HCT116 (cell line): ENCODE results near the gene IL31RA. TPM values are rescaled to one million over a fixed set of nuclear protein-coding genes. Genes with fewer than 3 reads are reported as not detected.

Experiments used
- ATAC-seq: fragments of 200-7000 bp; cut with Tn5 transposase; 2 replicates; pipeline ENCODE4 v1.9.1; 2020; ENCODE audit warnings: mild to moderate bottlenecking, moderate library complexity
- BruUV-seq: library from RNA; stranded (reverse); fragments of 400-500 nt; replicated peaks from 2 replicates; lab custom pipeline; 2021; lab: Mats Ljungman, UMichigan
- CTCF ChIA-PET: fragments of 300-600 bp; sonication (Branson Sonifier 250); formaldehyde crosslinking; loops from one replicate; lab custom pipeline; 2021; ENCODE audit warnings: antibody characterized with exemption; lab: Charles Lee
- POLR2A ChIA-PET: fragments of 300-600, 350-600 bp; sonication (Branson Sonifier 250); formaldehyde crosslinking; loops from one replicate; lab custom pipeline; 2021; ENCODE audit warnings: antibody characterized with exemption; lab: Charles Lee
- RAD21 ChIA-PET, 2 experiments: fragments of 300-600 bp; sonication (Branson Sonifier 250); formaldehyde crosslinking; loops; one replicate each; lab custom pipeline; 2023; ENCODE audit warnings: low total read pairs in 2 of 2; ENCODE audit not compliant: uncharacterized antibody in 2 of 2, unreplicated experiment in 2 of 2, low non-redundant PET in 1 of 2; lab: Charles Lee
- DNase-seq: peaks from one replicate; pipeline ENCODE4 v3.0.0-alpha.2; 2010; ENCODE audit warnings: low read depth, low spot score
- H2AFZ ChIP-seq: fragments of 200-600 bp; shearing (Covaris generic), sonication (generic); 2 replicates; pipeline ENCODE4 v1.6.1; 2017; ENCODE audit warnings: low read depth, mixed run types, mixed read lengths, antibody characterized with exemption, low read length; ENCODE audit not compliant: poor library complexity, severe bottlenecking
- H3K27ac ChIP-seq: 2 replicates; pipeline ENCODE4 v1.5.1; 2012; ENCODE audit warnings: low read depth, low read length
- H3K27me3 ChIP-seq: fragments of 200-600 bp; sonication (generic); 2 replicates; pipeline ENCODE4 v1.6.1; 2016; ENCODE audit warnings: mixed run types, low read length, mixed read lengths; ENCODE audit not compliant: insufficient read depth
- H3K36me3 ChIP-seq, 2 experiments: fragments of 200-500 bp in 1 of 2; fragments of 200-600 bp in 1 of 2; sonication (Bioruptor generic) in 1 of 2; sonication (generic) in 1 of 2; 2 replicates each; pipeline versions ENCODE4 v1.5.1 to v1.6.1; 2014 to 2016; ENCODE audit warnings: low read length in 2 of 2, inconsistent platforms in 1 of 2, mixed read lengths in 1 of 2, mixed run types in 1 of 2; ENCODE audit not compliant: insufficient read depth in 2 of 2, control insufficient read depth in 1 of 2
- H3K4me1 ChIP-seq, 2 experiments: fragments of 200-600 bp in 1 of 2; sonication (generic) in 1 of 2; 2 replicates each; pipeline versions ENCODE4 v1.5.1 to v1.6.1; 2012 to 2017; ENCODE audit warnings: low read length in 2 of 2, inconsistent platforms in 1 of 2, mild to moderate bottlenecking in 1 of 2, mixed read lengths in 1 of 2, mixed run types in 1 of 2, moderate library complexity in 1 of 2; ENCODE audit not compliant: insufficient read depth in 2 of 2, control insufficient read depth in 1 of 2
- H3K4me2 ChIP-seq: fragments of 200-600 bp; sonication (generic); 2 replicates; pipeline ENCODE4 v1.6.1; 2017; ENCODE audit warnings: mixed run types, low read length, mixed read lengths
- H3K4me3 ChIP-seq, 2 experiments: fragments of 200-600 bp in 1 of 2; sonication (generic) in 1 of 2; replicated peaks in 1 of 2; 2 replicates each; pipeline ENCODE4 v1.5.1; 2011 to 2016; ENCODE audit warnings: low read length in 2 of 2, control low read depth in 1 of 2, low read depth in 1 of 2, mild to moderate bottlenecking in 1 of 2, mixed read lengths in 1 of 2, mixed run types in 1 of 2
- H3K79me2 ChIP-seq: fragments of 200-600 bp; sonication (generic); 2 replicates; pipeline ENCODE4 v1.6.1; 2017; ENCODE audit warnings: mild to moderate bottlenecking, mixed run types, low read length, moderate library complexity, mixed read lengths; ENCODE audit not compliant: insufficient read depth
- H3K9ac ChIP-seq: fragments of 200-600 bp; sonication (generic); 2 replicates; pipeline ENCODE4 v1.6.1; 2016; ENCODE audit warnings: low read length, mixed read lengths
- H3K9me2 ChIP-seq: fragments of 200-600 bp; sonication (generic), shearing (Covaris generic); 2 replicates; pipeline ENCODE4 v1.6.1; 2017; ENCODE audit warnings: mixed run types, mild to moderate bottlenecking, moderate library complexity; ENCODE audit not compliant: insufficient read depth
- H3K9me3 ChIP-seq, 2 experiments: fragments of 200-500 bp in 1 of 2; fragments of 200-600 bp in 1 of 2; sonication (Bioruptor generic) in 1 of 2; sonication (generic) in 1 of 2; 2 replicates each; pipeline ENCODE4 v1.6.1; 2014 to 2017; ENCODE audit warnings: low read length in 2 of 2, mixed read lengths in 2 of 2, inconsistent platforms in 1 of 2, low read depth in 1 of 2, mild to moderate bottlenecking in 1 of 2, mixed run types in 1 of 2, moderate library complexity in 1 of 2; ENCODE audit not compliant: control insufficient read depth in 1 of 2, insufficient read depth in 1 of 2
- H4K20me1 ChIP-seq: fragments of 200-600 bp; sonication (generic), shearing (Covaris generic); 2 replicates; pipeline ENCODE4 v1.6.1; 2017; ENCODE audit warnings: mixed run types, mild to moderate bottlenecking, moderate library complexity; ENCODE audit not compliant: insufficient read depth
- ATF3 ChIP-seq: IDR thresholded peaks from 2 replicates; pipeline ENCODE4 v1.6.1; 2012
- CEBPB ChIP-seq: IDR thresholded peaks from 2 replicates; pipeline ENCODE4 v1.6.1; 2012; ENCODE audit warnings: low read depth
- ELF1 ChIP-seq: IDR thresholded peaks from 2 replicates; pipeline ENCODE4 v1.6.1; 2012; ENCODE audit warnings: low read depth, borderline replicate concordance
- EZH2phosphoT487 ChIP-seq: fragments of 200-600 bp; IDR thresholded peaks from 2 replicates; pipeline ENCODE4 v1.6.1; 2018; ENCODE audit warnings: antibody characterized with exemption, borderline replicate concordance
- SRF ChIP-seq: IDR thresholded peaks from 2 replicates; pipeline ENCODE4 v1.6.1; 2012; ENCODE audit warnings: low read depth
- TCF7L2 ChIP-seq: IDR thresholded peaks from 2 replicates; pipeline ENCODE4 v1.7.0; 2011; ENCODE audit warnings: borderline replicate concordance, inconsistent platforms; ENCODE audit not compliant: insufficient read depth, insufficient read length; ENCODE audit errors: extremely low read depth
- YY1 ChIP-seq: IDR thresholded peaks from 2 replicates; pipeline ENCODE4 v1.6.1; 2011; ENCODE audit warnings: low read length, low read depth, moderate library complexity, mild to moderate bottlenecking; ENCODE audit not compliant: insufficient replicate concordance; ENCODE audit errors: extremely low read depth
- ZFX ChIP-seq: fragments of 450-650 bp; IDR thresholded peaks from 2 replicates; pipeline ENCODE4 v1.6.1; 2017
- intact Hi-C: fragments of 100-400 bp; cut with micrococcal nuclease; formaldehyde crosslinking; loops from 2 replicates; pipeline ENCODE4 v1.10.0; 2022
- total RNA-seq: library from RNA; stranded (reverse); gene quantifications from one replicate; pipeline ENCODE4 v1.2.1, GENCODE V29; 2021; ENCODE audit not compliant: unreplicated experiment

IL31RA gene
- total RNA-seq, 1 experiment from 2014 or later: 0.59 TPM

- no peak overlapping the region for H3K4me2 ChIP-seq
- ATAC-seq (no peak), DNase-seq (no peak)
- TF ChIP-seq EZH2phosphoT487 (no peak), SRF (no peak), ATF3 (no peak), ELF1 (no peak), ZFX (no peak), CEBPB (no peak), TCF7L2 (no peak)
- H3K27ac ChIP-seq: no peak overlapping the region
- no peaks in the 10 kb centered on the region for H3K79me2 ChIP-seq
- no peaks in the 10 kb centered on the region for H3K9me3 ChIP-seq
- ChIA-PET RAD21 (no interaction called here), POLR2A (interaction anchor here (0.6 kb wide), 1 partner anchor 122 kb away, joined by 3 read pairs; no protein-coding TSS in a partner anchor), CTCF (no interaction called here)
- no peaks in the 10 kb centered on the region for H3K4me1 ChIP-seq
- no peaks in the 10 kb centered on the region for H3K27me3 ChIP-seq
- no peaks in the 10 kb centered on the region for H3K9me2 ChIP-seq
- no peaks in the 10 kb centered on the region for H4K20me1 ChIP-seq
- intact Hi-C loops: no loop called here
- no peak overlapping the region for H2AFZ ChIP-seq
- no TSS peak for BruUV-seq
- no peak overlapping the region for H3K9ac ChIP-seq
- peaks cover 4 to 5% of the 10 kb centered on the region in 2 experiments; a peak in 1 of 4 replicates for H3K36me3 ChIP-seq
- H3K4me3 ChIP-seq: no peak overlapping the region
Observed at GRCh38 chr5:55959208-55959607, 108.1 kb downstream of the IL31RA start.

- no TSS peak for BruUV-seq
- intact Hi-C loops: no loop called here
- no peaks in the 10 kb centered on the region for H3K79me2 ChIP-seq
- no peak overlapping the region for H3K27ac ChIP-seq
- no peak overlapping the region for H3K4me3 ChIP-seq
- H3K4me2 ChIP-seq: no peak overlapping the region
- TF ChIP-seq YY1: no peak
- H3K9me3 ChIP-seq: no peaks in the 10 kb centered on the region
- ATAC-seq: no peak
- no peaks in the 10 kb centered on the region for H3K4me1 ChIP-seq
- no peaks in the 10 kb centered on the region for H4K20me1 ChIP-seq
- no peak for DNase-seq
- RAD21 ChIA-PET: no interaction called here
- H3K9ac ChIP-seq: no peak overlapping the region
- H2AFZ ChIP-seq: no peak overlapping the region
- no peaks in the 10 kb centered on the region for H3K9me2 ChIP-seq
- H3K36me3 ChIP-seq: 0 out of 4 replicates have a peak, but pooled peaks cover 0 to 2% of the 10 kb centered on the region in 2 experiments
- CTCF ChIA-PET: no interaction called here
- H3K27me3 ChIP-seq: no peaks in the 10 kb centered on the region
- POLR2A ChIA-PET: no interaction called here
Observed at GRCh38 chr5:55960779-55961178, 109.6 kb downstream of the IL31RA start.
